ENCODE results near the gene FBXO45. TPM values are rescaled to one million over a fixed set of nuclear protein-coding genes. Genes with fewer than 3 reads are reported as not detected.
"Not testable (repeated sequence)": the region's sequence is repeated elsewhere in the genome, so short reads cannot be mapped to it uniquely, and the experiment has no call there.

Gene FBXO45
- total RNA-seq, 2 donors from 2014 or later = 13.0 to 22.0 TPM

DNA sequence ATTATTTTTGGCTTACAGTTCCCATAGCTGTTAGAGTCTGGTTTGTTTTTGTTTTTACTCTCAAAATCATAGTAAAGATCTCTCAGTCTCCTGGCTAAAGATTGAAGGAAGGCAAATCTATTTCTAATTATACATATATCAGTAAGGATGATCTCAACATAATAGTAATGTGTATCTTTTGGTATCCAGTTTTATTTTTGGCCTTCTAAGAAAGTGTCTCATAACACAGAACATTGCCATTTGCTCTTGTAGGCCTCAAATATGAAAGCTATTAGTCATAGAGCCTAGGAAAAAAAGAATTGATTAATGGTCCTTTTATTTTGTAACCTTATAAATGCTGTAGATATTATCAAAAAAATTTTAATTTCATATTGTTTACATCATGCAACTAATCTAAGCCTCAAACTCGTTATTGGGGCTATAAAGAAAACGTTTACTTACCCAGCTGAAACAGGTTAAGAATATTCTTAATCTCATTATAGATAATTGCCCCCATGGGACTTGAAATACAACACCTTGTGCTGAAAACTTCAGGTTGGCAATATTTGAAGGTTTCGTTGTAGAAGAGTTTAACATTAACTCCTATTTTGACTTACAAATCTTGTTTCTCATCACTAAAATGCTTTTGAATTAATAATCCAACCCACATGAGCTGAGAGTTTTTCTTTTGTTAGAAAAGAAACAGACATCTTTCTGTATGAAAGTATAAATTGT is 16.7 kb downstream of the FBXO45 start:
- no peak for ATAC-seq (replicated peaks)
- no peak overlapping the region for H3K27ac Mint-ChIP-seq
- H3K36me3 Mint-ChIP-seq (ENCODE audit: low read depth) = peaks cover 73% of the 10 kb centered on the region
- peaks cover 4% of the 10 kb centered on the region for H3K4me1 Mint-ChIP-seq
- H3K9me3 Mint-ChIP-seq = no peaks in the 10 kb centered on the region
- H3K27me3 Mint-ChIP-seq = no peaks in the 10 kb centered on the region
- no peak overlapping the region for H3K4me3 Mint-ChIP-seq

GRCh38 chr3:196590279-196590678 is 21.8 kb downstream of the FBXO45 start:
- Mint-ChIP-seq H3K36me3 (ENCODE audit: low read depth) (peaks cover 22% of the 10 kb centered on the region), H3K27ac (no peak overlapping the region), H3K9me3 (no peaks in the 10 kb centered on the region), H3K4me1 (no peaks in the 10 kb centered on the region), H3K27me3 (no peaks in the 10 kb centered on the region), H3K4me3 (no peak overlapping the region)
- ATAC-seq (replicated peaks) = no peak

- H3K4me1 Mint-ChIP-seq = peaks cover 7% of the 10 kb centered on the region
- no peak overlapping the region for H3K27ac Mint-ChIP-seq
- H3K4me3 Mint-ChIP-seq = no peak overlapping the region
- no peaks in the 10 kb centered on the region for H3K36me3 Mint-ChIP-seq (ENCODE audit: low read depth)
- no peak for ATAC-seq (replicated peaks)
- H3K9me3 Mint-ChIP-seq = no peaks in the 10 kb centered on the region
- H3K27me3 Mint-ChIP-seq = peaks cover 4% of the 10 kb centered on the region
Measured at GRCh38 chr3:196596355-196596754, 27.9 kb downstream of the FBXO45 start.

DNA sequence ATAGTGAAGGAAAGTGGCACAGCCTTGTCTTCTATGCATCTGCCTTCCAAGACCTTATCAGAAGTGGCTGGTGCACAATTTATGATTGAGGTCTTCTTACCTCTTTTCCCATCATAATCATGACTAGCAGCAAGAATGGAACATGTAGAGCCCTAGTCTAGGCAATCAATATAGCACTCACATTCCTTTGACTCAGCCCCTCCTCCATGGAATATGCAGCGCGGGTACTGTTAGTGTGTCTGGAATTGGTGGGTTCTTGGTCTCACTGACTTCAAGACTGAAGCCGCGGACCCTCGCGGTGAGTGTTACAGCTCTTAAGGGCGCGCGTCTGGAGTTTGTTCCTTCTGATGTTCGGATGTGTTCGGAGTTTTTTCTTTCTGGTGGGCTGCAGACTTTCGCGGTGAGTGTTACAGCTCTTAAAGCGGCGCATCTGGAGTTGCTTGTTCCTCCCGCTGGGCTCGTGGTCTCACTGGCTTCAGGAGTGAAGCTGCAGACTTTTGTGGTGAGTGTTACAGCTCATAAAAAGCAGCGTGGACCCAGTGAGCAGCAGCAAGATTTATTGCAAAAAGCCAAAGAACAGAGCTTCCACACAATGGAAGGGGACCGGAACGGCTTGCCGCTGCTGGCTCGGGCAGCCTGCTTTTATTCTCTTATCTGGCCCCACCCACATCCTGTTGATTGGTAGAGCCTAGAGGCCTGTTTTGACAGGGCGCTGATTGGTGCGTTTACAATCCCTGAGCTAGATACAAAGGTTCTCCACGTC is 29.7 kb downstream of the FBXO45 start:
- H3K36me3 Mint-ChIP-seq (ENCODE audit: low read depth); H3K4me1 Mint-ChIP-seq; H3K27me3 Mint-ChIP-seq; H3K9me3 Mint-ChIP-seq: not testable (repeated sequence)
- Mint-ChIP-seq H3K4me3 (peak overlapping the region; percentile 86), H3K27ac (peak overlapping the region; percentile 66)
- peak; percentile 9 for ATAC-seq (replicated peaks)

GRCh38 chr3:196599734-196600128 is 31.3 kb downstream of the FBXO45 start:
- H3K27ac Mint-ChIP-seq = no peak overlapping the region
- ATAC-seq (replicated peaks) = no peak
- no peaks in the 10 kb centered on the region for H3K36me3 Mint-ChIP-seq (ENCODE audit: low read depth)
- peaks cover 4% of the 10 kb centered on the region for H3K27me3 Mint-ChIP-seq
- no peak overlapping the region for H3K4me3 Mint-ChIP-seq
- peaks cover 7% of the 10 kb centered on the region for H3K4me1 Mint-ChIP-seq
- H3K9me3 Mint-ChIP-seq = no peaks in the 10 kb centered on the region

- peaks cover 4% of the 10 kb centered on the region for H3K27me3 Mint-ChIP-seq
- H3K4me1 Mint-ChIP-seq = peaks cover 7% of the 10 kb centered on the region
- H3K36me3 Mint-ChIP-seq (ENCODE audit: low read depth) = no peaks in the 10 kb centered on the region
- no peak for ATAC-seq (replicated peaks)
- no peak overlapping the region for H3K4me3 Mint-ChIP-seq
- no peaks in the 10 kb centered on the region for H3K9me3 Mint-ChIP-seq
- no peak overlapping the region for H3K27ac Mint-ChIP-seq
Measured at GRCh38 chr3:196600359-196600758, 31.9 kb downstream of the FBXO45 start.

DNA sequence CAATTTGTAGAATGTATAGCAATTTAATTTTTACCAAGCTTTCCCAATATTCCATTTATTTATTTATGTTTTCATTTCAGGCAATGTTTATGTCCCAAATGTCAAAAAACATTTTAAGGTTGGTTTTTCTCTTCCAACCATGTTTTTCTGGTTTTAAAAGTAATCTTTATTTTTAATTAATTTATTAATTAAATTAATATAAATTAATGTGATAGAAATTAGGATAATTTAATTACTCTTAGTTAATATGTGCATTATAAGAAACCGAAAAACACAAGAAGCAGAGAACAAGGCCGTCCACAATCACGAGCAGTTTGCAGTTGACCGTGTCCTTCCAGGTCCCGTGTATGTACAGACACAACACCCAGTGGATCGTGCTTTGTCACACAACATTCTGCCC is 34.2 kb downstream of the FBXO45 start:
- H3K27ac Mint-ChIP-seq = no peak overlapping the region
- no peak overlapping the region for H3K4me3 Mint-ChIP-seq
- no peak for ATAC-seq (replicated peaks)
- no peaks in the 10 kb centered on the region for H3K36me3 Mint-ChIP-seq (ENCODE audit: low read depth)
- peaks cover 7% of the 10 kb centered on the region for H3K4me1 Mint-ChIP-seq
- H3K9me3 Mint-ChIP-seq = no peaks in the 10 kb centered on the region
- H3K27me3 Mint-ChIP-seq = no peaks in the 10 kb centered on the region

- Mint-ChIP-seq H3K4me1 (no peaks in the 10 kb centered on the region), H3K4me3 (no peak overlapping the region), H3K9me3 (no peaks in the 10 kb centered on the region), H3K36me3 (ENCODE audit: low read depth) (no peaks in the 10 kb centered on the region), H3K27ac (no peak overlapping the region), H3K27me3 (no peaks in the 10 kb centered on the region)
- ATAC-seq (replicated peaks) = no peak
Measured at GRCh38 chr3:196603683-196604082, 35.2 kb downstream of the FBXO45 start.

GRCh38 chr3:196604548-196604947 is 36.1 kb downstream of the FBXO45 start:
- peaks cover 4% of the 10 kb centered on the region for H3K4me1 Mint-ChIP-seq
- H3K27me3 Mint-ChIP-seq = no peaks in the 10 kb centered on the region
- H3K9me3 Mint-ChIP-seq = no peaks in the 10 kb centered on the region
- H3K27ac Mint-ChIP-seq = no peak overlapping the region
- peak overlapping the region; percentile 34 for H3K4me3 Mint-ChIP-seq
- H3K36me3 Mint-ChIP-seq (ENCODE audit: low read depth) = no peaks in the 10 kb centered on the region
- peak; percentile 38 for ATAC-seq (replicated peaks)

- Mint-ChIP-seq H3K36me3 (ENCODE audit: low read depth) (no peaks in the 10 kb centered on the region), H3K27ac (peak overlapping the region; percentile 61), H3K27me3 (no peaks in the 10 kb centered on the region), H3K4me3 (no peak overlapping the region), H3K9me3 (no peaks in the 10 kb centered on the region), H3K4me1 (peaks cover 22% of the 10 kb centered on the region)
- no peak for ATAC-seq (replicated peaks)
Measured at GRCh38 chr3:196608693-196609092, 40.2 kb downstream of the FBXO45 start.

DNA sequence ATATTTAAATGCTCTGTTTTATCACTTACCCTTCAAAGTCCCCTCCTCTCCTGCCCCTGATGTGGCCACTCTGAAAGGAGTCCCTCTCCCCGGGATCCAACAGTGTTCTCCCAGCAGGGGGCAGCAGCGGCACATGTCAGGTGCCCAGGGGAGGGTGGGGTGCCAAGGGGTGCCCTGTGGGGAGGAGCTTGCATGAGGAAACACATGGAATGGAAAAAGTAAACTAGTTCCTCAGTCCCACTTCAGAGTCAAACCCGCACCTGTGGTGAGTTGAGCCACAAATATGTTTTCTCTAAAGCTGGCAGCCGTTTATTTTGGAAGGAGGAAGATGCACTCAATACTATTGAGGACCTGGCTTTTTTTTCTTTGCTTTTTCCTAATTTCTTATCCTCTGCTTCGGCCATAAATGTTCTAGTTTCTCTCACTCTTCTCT is 40.9 kb downstream of the FBXO45 start:
- no peaks in the 10 kb centered on the region for H3K27me3 Mint-ChIP-seq
- ATAC-seq (replicated peaks) = peak; percentile 96
- no peaks in the 10 kb centered on the region for H3K9me3 Mint-ChIP-seq
- peak overlapping the region; percentile 61 for H3K27ac Mint-ChIP-seq
- no peaks in the 10 kb centered on the region for H3K36me3 Mint-ChIP-seq (ENCODE audit: low read depth)
- peak overlapping the region; percentile 66 for H3K4me3 Mint-ChIP-seq
- peaks cover 22% of the 10 kb centered on the region for H3K4me1 Mint-ChIP-seq

- H3K4me3 Mint-ChIP-seq = peak overlapping the region; percentile 66
- H3K27me3 Mint-ChIP-seq = no peaks in the 10 kb centered on the region
- H3K9me3 Mint-ChIP-seq = no peaks in the 10 kb centered on the region
- peaks cover 22% of the 10 kb centered on the region for H3K4me1 Mint-ChIP-seq
- peak; percentile 17 for ATAC-seq (replicated peaks)
- peak overlapping the region; percentile 61 for H3K27ac Mint-ChIP-seq
- no peaks in the 10 kb centered on the region for H3K36me3 Mint-ChIP-seq (ENCODE audit: low read depth)
Measured at GRCh38 chr3:196609805-196610515, 41.5 kb downstream of the FBXO45 start.

- no peaks in the 10 kb centered on the region for H3K36me3 Mint-ChIP-seq (ENCODE audit: low read depth)
- H3K4me3 Mint-ChIP-seq = peak overlapping the region; percentile 67
- H3K4me1 Mint-ChIP-seq = peaks cover 22% of the 10 kb centered on the region
- no peaks in the 10 kb centered on the region for H3K27me3 Mint-ChIP-seq
- no peaks in the 10 kb centered on the region for H3K9me3 Mint-ChIP-seq
- peak; percentile 42 for ATAC-seq (replicated peaks)
- H3K27ac Mint-ChIP-seq = peak overlapping the region; percentile 89
Measured at GRCh38 chr3:196611761-196612483, 43.5 kb downstream of the FBXO45 start.

DNA sequence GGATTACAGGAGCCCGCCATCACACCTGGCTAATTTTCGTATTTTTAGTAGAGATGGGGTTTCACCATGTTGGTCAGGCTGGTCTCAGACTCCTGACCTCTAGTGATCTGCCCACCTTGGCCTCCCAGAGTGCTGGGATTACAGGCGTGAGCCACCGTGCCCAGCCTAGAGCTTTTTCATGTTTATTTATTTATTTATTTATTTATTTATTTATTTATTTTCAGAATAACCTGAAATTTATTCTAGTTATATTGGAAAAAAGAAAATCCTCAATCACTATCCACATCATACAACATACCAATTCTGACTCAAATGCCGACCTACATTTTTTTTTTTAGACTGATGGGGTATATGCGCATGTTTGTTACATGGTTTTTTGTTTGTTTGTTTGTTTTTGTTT is 46.8 kb downstream of the FBXO45 start:
- ATAC-seq (replicated peaks); H3K36me3 Mint-ChIP-seq (ENCODE audit: low read depth); H3K27me3 Mint-ChIP-seq; H3K9me3 Mint-ChIP-seq; H3K27ac Mint-ChIP-seq; H3K4me3 Mint-ChIP-seq: not testable (repeated sequence)
- peaks cover 14% of the 10 kb centered on the region for H3K4me1 Mint-ChIP-seq

All from activated T-helper 17 cell treated with anti-CD3 and anti-CD28 coated beads, Interleukin-2, amount 50 U/mL, for 72 hours (primary cell).